Keratinocyte (primary cell): Measurements from ENCODE around the gene CFH. TPM values are rescaled to one million over a fixed set of nuclear protein-coding genes. Genes with fewer than 3 reads are reported as not detected.

ENCODE experiments used
- DNase-seq: peaks from one replicate; pipeline ENCODE4 v3.0.0-alpha.2; 2011; ENCODE audit warnings: low read depth, missing footprints, low spot score
- FAIRE-seq: peaks from 2 replicates; lab custom pipeline; 2011; peaks lifted over from hg19 to GRCh38; lab: Jason Lieb, UNC
- H2AFZ ChIP-seq: 2 replicates; pipeline ENCODE4 v1.6.0; 2012; ENCODE audit warnings: low read length, control low read depth, inconsistent platforms; ENCODE audit not compliant: control insufficient read depth
- H3K27ac ChIP-seq: 2 replicates; pipeline ENCODE4 v1.5.1; 2011; ENCODE audit warnings: low read length; ENCODE audit not compliant: control insufficient read depth, insufficient read depth
- H3K27me3 ChIP-seq: 3 replicates; pipeline ENCODE4 v1.6.0; 2011; ENCODE audit warnings: low read length; ENCODE audit not compliant: control insufficient read depth, insufficient read depth; ENCODE audit errors: extremely low read depth
- H3K36me3 ChIP-seq, 2 experiments: 2 replicates in 1 of 2; 3 replicates in 1 of 2; pipeline ENCODE4 v1.5.1; 2011; ENCODE audit warnings: low read length in 2 of 2, mild to moderate bottlenecking in 1 of 2; ENCODE audit not compliant: control insufficient read depth in 2 of 2, insufficient read depth in 2 of 2; ENCODE audit errors: extremely low read depth in 1 of 2
- H3K4me1 ChIP-seq: 3 replicates; pipeline ENCODE4 v1.5.1; 2011; ENCODE audit warnings: low read length; ENCODE audit not compliant: control insufficient read depth, insufficient read depth; ENCODE audit errors: extremely low read depth
- H3K4me2 ChIP-seq: 3 replicates; pipeline ENCODE4 v1.6.0; 2011; ENCODE audit warnings: low read depth, low read length; ENCODE audit not compliant: control insufficient read depth, insufficient read depth; ENCODE audit errors: extremely low read depth
- H3K4me3 ChIP-seq, 3 experiments: fragments of 200-600 bp in 1 of 3; sonication (generic) in 1 of 3; 2 replicates in 2 of 3; 3 replicates in 1 of 3; pipeline ENCODE4 v1.5.1; 2011 to 2016; ENCODE audit warnings: low read length in 3 of 3, mild to moderate bottlenecking in 3 of 3, control low read depth in 2 of 3, inconsistent platforms in 1 of 3, low read depth in 1 of 3, mixed read lengths in 1 of 3, mixed run types in 1 of 3, moderate library complexity in 1 of 3; ENCODE audit not compliant: control insufficient read depth in 2 of 3, insufficient read depth in 2 of 3; ENCODE audit errors: extremely low read depth in 1 of 3
- H3K79me2 ChIP-seq: 2 replicates; pipeline ENCODE4 v1.6.0; 2012; ENCODE audit warnings: low read length; ENCODE audit not compliant: control insufficient read depth, insufficient read depth
- H3K9ac ChIP-seq: 3 replicates; pipeline ENCODE4 v1.6.0; 2011; ENCODE audit warnings: low read length; ENCODE audit not compliant: control insufficient read depth, insufficient read depth; ENCODE audit errors: extremely low read depth
- H3K9me1 ChIP-seq: 3 replicates; pipeline ENCODE4 v1.6.0; 2011; ENCODE audit warnings: low read length; ENCODE audit not compliant: control insufficient read depth, insufficient read depth; ENCODE audit errors: extremely low read depth
- H3K9me3 ChIP-seq: 2 replicates; pipeline ENCODE4 v1.5.1; 2012; ENCODE audit warnings: low read depth, low read length; ENCODE audit not compliant: control insufficient read depth
- H4K20me1 ChIP-seq: 3 replicates; pipeline ENCODE4 v1.6.0; 2011; ENCODE audit warnings: low read length; ENCODE audit not compliant: control insufficient read depth, insufficient read depth; ENCODE audit errors: extremely low read depth
- CTCF ChIP-seq, 3 experiments: IDR thresholded peaks in 1 of 3; conservative IDR thresholded peaks in 1 of 3; optimal IDR thresholded peaks in 1 of 3; 2 replicates in 2 of 3; 3 replicates in 1 of 3; pipeline versions ENCODE3 to v1.5.1; 2011; ENCODE audit warnings: low read length in 3 of 3, mild to moderate bottlenecking in 3 of 3, moderate library complexity in 2 of 3, control low read depth in 1 of 3, inconsistent platforms in 1 of 3; ENCODE audit not compliant: insufficient read depth in 2 of 3; ENCODE audit errors: extremely low read depth in 1 of 3
- EZH2 ChIP-seq: IDR thresholded peaks from one replicate; pipeline ENCODE4 v1.6.1; 2012; ENCODE audit warnings: inconsistent platforms, mild to moderate bottlenecking, low read length, moderate library complexity
- dilution Hi-C: fragments of 300-500 bp; cut with MboI; formaldehyde crosslinking; loops from one replicate; pipeline ENCODE4 v1.7.0; 2020; ENCODE audit warnings: low sequenced_read_pairs; ENCODE audit not compliant: extremely low pct_ligation_motif_present
- polyA plus RNA-seq, 5 experiments: library from polyadenylated mRNA; depleted of rRNA in 3 of 5; stranded (reverse) in 3 of 5; stranded (forward) in 1 of 5; unstranded in 1 of 5; fragments of >200 nt; gene quantifications; 1 replicate in 1 of 5; 2 replicates in 3 of 5; 3 replicates in 1 of 5; pipeline versions ENCODE4 v1.2.1 to v1.2.3, GENCODE V29; 2011 to 2012; ENCODE audit warnings: missing spikeins in 2 of 5, low read depth in 1 of 5, low replicate concordance in 1 of 5

Gene CFH
- polyA plus RNA-seq, 1 donor (not counting 4 experiments of a cell fraction or from before 2014, with no cell fraction given), result 3.7 TPM

- Histone ChIP-seq H3K9ac (no peak overlapping the region), H3K9me1 (no peaks in the 10 kb centered on the region), H3K4me3 (no peak overlapping the region), H2AFZ (no peak overlapping the region), H3K9me3 (no peaks in the 10 kb centered on the region), H3K79me2 (no peaks in the 10 kb centered on the region), H3K27ac (no peak overlapping the region), H3K4me1 (peaks cover 2% of the 10 kb centered on the region), H4K20me1 (no peaks in the 10 kb centered on the region), H3K27me3 (no peaks in the 10 kb centered on the region), H3K4me2 (no peak overlapping the region), H3K36me3 (no peaks in the 10 kb centered on the region)
- dilution Hi-C loops, result loop anchor here (25.0 kb wide), 1 partner anchor 314 kb away; no protein-coding TSS in a partner anchor
- TF ChIP-seq CTCF (optimal IDR thresholded peaks at IDR 0.05 in 1 of 3, IDR thresholded peaks at IDR 0.05 in 1 of 3, conservative IDR thresholded peaks at IDR 0.05 in 1 of 3; ENCODE audit: extremely low read depth in 1 of 3, insufficient read depth in 2 of 3, low read length in 3 of 3) (no peak), EZH2 (no peak)
- DNase-seq (no peak), FAIRE-seq (no peak)
Observed at GRCh38 chr1:196651079-196651478, 764 bp upstream of the CFH start.

- FAIRE-seq (no peak), DNase-seq (no peak)
- H3K9me1 ChIP-seq, result no peaks in the 10 kb centered on the region
- no peaks in the 10 kb centered on the region for H3K27me3 ChIP-seq
- H3K4me2 ChIP-seq, result no peak overlapping the region
- H3K9ac ChIP-seq, result no peak overlapping the region
- no peaks in the 10 kb centered on the region for H3K79me2 ChIP-seq
- H3K4me1 ChIP-seq, result peaks cover 2% of the 10 kb centered on the region
- no peak overlapping the region for H3K4me3 ChIP-seq
- no peak overlapping the region for H3K27ac ChIP-seq
- H2AFZ ChIP-seq, result no peak overlapping the region
- H3K36me3 ChIP-seq, result no peaks in the 10 kb centered on the region
- H3K9me3 ChIP-seq, result no peaks in the 10 kb centered on the region
- H4K20me1 ChIP-seq, result no peaks in the 10 kb centered on the region
- dilution Hi-C loops, result loop anchor here (25.0 kb wide), 1 partner anchor 317 kb away; no protein-coding TSS in a partner anchor
- TF ChIP-seq CTCF (optimal IDR thresholded peaks at IDR 0.05 in 1 of 3, IDR thresholded peaks at IDR 0.05 in 1 of 3, conservative IDR thresholded peaks at IDR 0.05 in 1 of 3; ENCODE audit: extremely low read depth in 1 of 3, insufficient read depth in 2 of 3, low read length in 3 of 3), result no peak
- no peak for TF ChIP-seq EZH2
Observed at GRCh38 chr1:196654271-196654670, 2.4 kb downstream of the CFH start.
